Erythroblast (primary cell): ENCODE measurements around the gene PCBP2.
A peak's percentile ranks its signal among the peaks of the same experiment; 100 is the strongest.
"Not testable (repeated sequence)": the region's sequence is repeated elsewhere in the genome, so short reads cannot be mapped to it uniquely, and the experiment has no call there.

Source experiments
- DNase-seq, 2 experiments: peaks; one replicate each; lab custom pipeline; 2025; lab: John Stamatoyannopoulos, UW
- GATA1 ChIP-seq: IDR thresholded peaks from 2 replicates; pipeline ENCODE4 v1.6.1; 2011; ENCODE audit warnings: low read depth, mild to moderate bottlenecking, control low read depth, low read length, moderate library complexity
- POLR2A ChIP-seq: IDR thresholded peaks from 2 replicates; pipeline ENCODE4 v1.6.1; 2011; ENCODE audit warnings: mild to moderate bottlenecking, low read length

Gene PCBP2

DNA sequence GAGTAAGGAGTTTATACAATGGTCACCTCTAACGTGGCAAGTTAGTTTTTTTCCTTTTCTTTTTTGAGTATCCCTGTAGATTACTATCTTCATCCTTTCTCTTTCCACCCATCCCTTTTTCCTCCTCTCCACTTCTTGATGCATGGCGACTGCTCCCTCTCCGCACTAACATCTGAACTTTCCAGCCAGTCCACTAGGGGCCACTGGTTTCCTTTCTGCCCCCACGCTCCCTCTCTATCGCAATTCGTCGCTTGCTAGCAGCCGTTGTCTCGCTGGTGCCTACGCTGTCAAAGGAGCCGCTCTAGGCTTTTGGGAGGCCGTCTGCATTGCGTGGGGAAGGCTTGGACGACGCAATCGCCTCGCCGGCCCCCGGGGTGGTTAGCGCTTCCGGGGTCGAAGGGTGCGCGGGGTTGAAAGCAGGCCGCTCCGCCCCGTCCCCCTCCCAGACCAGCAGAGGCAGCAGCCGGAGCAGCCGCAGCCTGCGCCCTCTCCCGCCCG is at the start of gene PCBP2:
Gene PCBP2, plus strand, starts transcription at position 442 of the 498 bp plus-strand sequence. CDS start 2,699 bp downstream, outside the sequence.
- TF ChIP-seq GATA1, result no peak
- TF ChIP-seq POLR2A, result peak; percentile 84
- peak; percentile 99 to 100 for DNase-seq

GRCh38 chr12:53402351-53402750 is 49.6 kb upstream of the PCBP2 start:
- not testable (repeated sequence) for DNase-seq

DNA sequence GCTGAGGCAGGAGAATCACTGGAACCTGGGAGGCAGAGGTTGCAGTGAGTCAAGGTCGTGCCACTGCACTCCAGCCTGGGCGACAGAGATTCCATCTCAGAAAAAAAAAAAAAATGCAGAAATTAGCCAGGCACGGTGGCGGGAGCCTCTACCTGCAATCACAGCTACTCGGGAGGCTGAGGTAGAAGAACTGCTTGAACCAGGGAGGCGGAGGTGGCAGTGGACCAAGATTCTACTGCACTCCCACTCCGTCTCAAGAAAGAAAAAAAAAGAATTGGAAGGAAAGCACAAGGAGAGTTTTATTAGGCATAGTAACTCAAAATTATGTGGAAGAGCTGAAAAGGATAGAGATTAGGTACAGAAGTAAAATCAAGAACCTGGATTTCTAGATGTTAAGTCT is 49.0 kb upstream of the PCBP2 start:
- TF ChIP-seq GATA1 (no peak), POLR2A (no peak)
- DNase-seq, result no peak

- no peak for DNase-seq
- TF ChIP-seq POLR2A (no peak), GATA1 (no peak)
These were observed 41.0 kb upstream of the PCBP2 start for GRCh38 chr12:53410951-53411350.

- TF ChIP-seq GATA1, result no peak
- no peak for TF ChIP-seq POLR2A
These were observed 38.3 kb upstream of the PCBP2 start for GRCh38 chr12:53413485-53414204.

DNA sequence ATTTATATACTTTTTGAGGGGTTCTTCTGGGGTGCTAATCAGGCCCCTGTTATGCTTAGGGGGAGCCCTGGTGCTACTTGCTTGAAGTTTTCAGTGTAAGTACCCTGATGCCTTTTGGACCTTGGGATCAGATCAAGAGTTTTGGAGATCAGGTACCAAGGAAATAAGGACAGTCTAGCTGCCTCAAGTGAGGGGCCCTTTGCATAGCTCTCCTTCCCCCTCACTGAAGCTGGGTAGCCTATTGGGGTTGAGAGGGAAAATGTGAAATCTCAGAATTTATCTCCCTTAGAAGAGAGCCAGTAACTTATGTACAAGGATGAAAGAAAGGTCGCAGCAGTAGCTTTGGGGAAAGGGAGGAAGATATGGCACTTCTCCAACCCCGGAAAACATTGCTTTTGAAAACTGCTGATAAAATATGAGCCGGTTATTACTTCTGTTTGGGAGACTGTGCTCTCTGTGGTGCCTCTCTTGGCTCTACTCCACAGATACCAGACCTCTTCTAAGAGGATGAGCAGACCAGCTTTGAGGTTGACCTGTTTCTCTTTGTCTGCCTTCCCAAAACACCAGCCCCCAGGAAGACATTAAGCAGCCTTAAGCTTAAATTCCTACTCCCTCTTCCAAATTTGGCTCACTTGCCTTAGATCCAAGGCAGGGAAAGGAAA is 37.0 kb upstream of the PCBP2 start:
- TF ChIP-seq POLR2A (no peak), GATA1 (no peak)
- no peak for DNase-seq

More at GRCh38 chr12:53413485-53414204, 38.3 kb upstream of the PCBP2 start:
- DNase-seq, result no peak

DNA sequence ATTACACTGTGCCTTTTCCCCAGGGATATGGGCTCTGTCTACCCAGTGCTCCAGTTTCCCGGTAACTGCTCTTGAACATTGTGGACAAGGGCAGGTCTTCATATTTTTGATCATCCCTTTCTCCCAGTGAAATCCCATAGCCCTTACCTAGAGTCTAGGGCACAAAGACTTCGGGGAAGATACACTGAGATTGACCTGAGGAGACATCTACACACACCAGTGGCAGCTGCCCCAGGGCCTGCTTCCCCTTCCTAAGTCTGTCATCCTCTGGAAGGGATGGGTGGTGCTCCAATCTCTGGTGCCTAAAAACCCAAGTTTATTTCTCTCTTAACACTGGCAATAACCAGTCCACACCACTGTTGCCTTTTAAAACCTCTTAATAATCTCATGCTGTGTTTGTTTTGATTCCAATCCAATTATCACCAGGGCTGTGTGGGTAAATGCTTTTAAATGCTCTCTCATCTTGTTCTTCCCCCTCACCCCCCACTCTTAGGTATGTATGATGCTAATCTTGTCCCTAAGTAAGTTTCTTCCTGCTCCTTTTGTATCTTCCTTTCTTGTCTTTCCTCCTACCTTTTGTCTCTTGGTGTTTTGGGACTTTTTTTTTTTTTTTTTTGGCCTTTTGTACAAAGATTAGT is 36.0 kb upstream of the PCBP2 start:
- not testable (repeated sequence) for DNase-seq

DNA sequence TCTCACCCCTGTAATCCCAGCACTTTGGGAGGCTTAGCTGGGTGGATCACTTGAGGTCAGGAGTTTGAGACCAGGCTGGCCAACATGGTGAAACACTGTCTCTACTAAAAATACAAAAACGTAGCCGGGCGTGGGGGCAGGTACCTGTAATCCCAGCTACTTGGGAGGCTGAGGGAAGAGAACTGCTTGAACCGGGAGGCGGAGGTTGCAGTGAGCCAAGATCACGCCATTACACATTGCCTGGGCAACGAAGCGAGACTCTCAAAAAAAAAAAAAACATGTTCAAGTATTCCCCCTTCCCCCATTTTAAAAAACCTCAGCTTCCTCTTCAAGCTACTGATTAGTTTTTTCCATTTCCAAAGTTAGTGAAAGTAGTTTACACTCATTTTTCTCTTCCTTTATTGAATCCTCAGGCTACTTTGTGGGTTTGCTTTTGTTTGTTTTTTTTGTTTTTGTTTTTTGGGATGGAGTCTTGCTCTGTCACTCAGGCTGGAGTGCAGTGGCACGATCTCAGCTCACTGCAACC is 34.5 kb upstream of the PCBP2 start:
- not testable (repeated sequence) for DNase-seq

DNA sequence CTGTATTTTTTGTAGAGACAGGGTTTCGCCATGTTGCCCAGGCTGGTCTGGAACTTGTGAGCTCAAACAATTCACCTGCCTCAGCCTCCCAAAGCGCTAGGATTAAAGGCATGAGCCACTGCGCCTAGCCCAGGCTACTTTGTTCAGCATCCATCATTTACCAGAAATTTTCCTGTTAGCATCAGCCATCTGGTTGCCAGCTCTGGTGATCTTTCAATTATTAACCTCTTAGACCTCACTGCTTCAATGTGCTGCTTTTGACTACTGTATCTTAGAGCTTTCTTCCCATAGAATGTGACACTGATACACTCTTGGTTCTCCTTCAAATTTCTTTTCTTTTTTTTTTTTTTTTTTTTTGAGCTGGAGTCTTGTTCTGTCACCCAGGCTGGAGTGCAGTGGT is 33.7 kb upstream of the PCBP2 start:
- DNase-seq, result no peak
- TF ChIP-seq POLR2A (no peak), GATA1 (no peak)

GRCh38 chr12:53419756-53420155 is 32.1 kb upstream of the PCBP2 start:
- TF ChIP-seq POLR2A (no peak), GATA1 (no peak)
- DNase-seq, result no peak

DNA sequence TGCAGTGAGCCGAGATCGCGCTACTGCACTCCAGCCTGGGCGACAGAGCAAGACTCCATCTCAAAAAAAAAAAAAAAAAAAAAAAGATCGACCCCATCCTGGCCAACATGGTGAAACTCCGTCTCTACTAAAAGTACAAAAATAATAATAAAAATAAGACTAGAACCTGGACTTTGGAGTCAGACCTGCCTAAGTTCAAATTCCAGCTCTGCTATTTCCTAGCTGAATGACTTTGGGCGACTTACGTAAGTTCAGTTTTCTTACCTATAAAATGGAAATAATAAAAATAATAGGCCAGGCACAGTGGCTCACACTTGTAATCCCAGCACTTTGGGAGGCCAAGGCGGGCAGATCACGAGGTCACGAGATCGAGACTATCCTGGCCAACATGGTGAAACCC is 29.7 kb upstream of the PCBP2 start:
- not testable (repeated sequence) for DNase-seq

GRCh38 chr12:53423597-53423996 is 28.3 kb upstream of the PCBP2 start, which contains the start of gene AMHR2:
AMHR2 (plus strand) TSS chr12:53423855; CDS start chr12:53423935, 80 bp downstream.
- TF ChIP-seq GATA1 (no peak), POLR2A (no peak)

GRCh38 chr12:53424626-53425514 is 27.0 kb upstream of the PCBP2 start:
- DNase-seq, result peak; percentile 84 to 87
- no peak for TF ChIP-seq GATA1
- TF ChIP-seq POLR2A, result peak; percentile 45

More at GRCh38 chr12:53423597-53423996, 28.3 kb upstream of the PCBP2 start, which contains the start of gene AMHR2:
- no peak for DNase-seq
